Hematopoietic multipotent progenitor cell (in vitro differentiated cells): ENCODE data around the gene PCYT1A. TPM values are rescaled to one million over a fixed set of nuclear protein-coding genes. Genes with fewer than 3 reads are reported as not detected.
"Not testable (repeated sequence)": the region's sequence is repeated elsewhere in the genome, so short reads cannot be mapped to it uniquely, and the experiment has no call there.

ENCODE experiments used
- DNase-seq, 3 donors: peaks; one replicate each; pipeline ENCODE4 v3.0.0-alpha.2; 2011 to 2015; ENCODE audit warnings: low read depth in 2 of 3, low spot score in 2 of 3
- total RNA-seq: library from RNA; depleted of rRNA; stranded (reverse); fragments of >200 nt; gene quantifications from one replicate; pipeline ENCODE4 v1.2.3, GENCODE V29; 2012

Gene PCYT1A
- total RNA-seq, 1 donor: 57.1 TPM

- no peak for DNase-seq
Measured at GRCh38 chr3:196216681-196217211, 70.8 kb downstream of the PCYT1A start.

- no peak for DNase-seq
Measured at GRCh38 chr3:196216089-196216564, 71.4 kb downstream of the PCYT1A start, which contains the start of gene SLC51A. SLC51A (plus strand) TSS chr3:196216534; CDS start chr3:196216713, 179 bp downstream.

GRCh38 chr3:196215493-196216020, 72.0 kb downstream of the PCYT1A start:
- DNase-seq: no peak

DNA sequence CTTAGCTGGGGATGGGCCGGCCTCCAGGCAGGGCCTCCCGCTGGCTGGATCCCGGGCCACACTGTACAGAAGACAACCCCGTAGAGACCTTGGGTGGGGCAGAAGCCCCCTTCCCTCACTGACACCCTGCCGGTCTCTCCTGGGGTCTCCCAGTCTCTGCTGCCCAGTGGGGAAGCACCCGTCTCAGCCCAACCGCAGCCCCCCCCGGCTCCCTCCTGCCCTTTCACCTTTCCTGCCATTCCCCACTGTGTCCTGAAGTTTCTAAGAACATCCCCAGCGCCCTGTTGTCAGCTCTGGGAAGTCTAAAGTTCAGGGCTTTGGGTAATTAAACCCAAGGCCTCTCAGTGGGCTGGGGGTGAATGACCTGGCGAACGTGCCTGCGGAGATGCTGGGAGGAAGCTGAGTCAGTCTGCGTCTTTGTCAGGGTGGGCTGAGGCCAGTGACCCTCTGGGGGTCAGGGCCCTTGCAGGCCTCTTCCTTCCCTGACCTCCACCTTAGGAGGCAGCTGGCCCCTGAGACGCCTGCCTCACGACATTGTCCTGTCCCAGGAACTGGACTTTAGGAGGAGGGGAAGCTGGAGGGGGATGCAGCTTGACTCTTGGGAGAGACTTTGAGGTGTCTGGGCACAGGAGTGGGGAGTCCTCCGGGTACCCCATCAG, 72.6 kb downstream of the PCYT1A start:
- no peak for DNase-seq

DNA sequence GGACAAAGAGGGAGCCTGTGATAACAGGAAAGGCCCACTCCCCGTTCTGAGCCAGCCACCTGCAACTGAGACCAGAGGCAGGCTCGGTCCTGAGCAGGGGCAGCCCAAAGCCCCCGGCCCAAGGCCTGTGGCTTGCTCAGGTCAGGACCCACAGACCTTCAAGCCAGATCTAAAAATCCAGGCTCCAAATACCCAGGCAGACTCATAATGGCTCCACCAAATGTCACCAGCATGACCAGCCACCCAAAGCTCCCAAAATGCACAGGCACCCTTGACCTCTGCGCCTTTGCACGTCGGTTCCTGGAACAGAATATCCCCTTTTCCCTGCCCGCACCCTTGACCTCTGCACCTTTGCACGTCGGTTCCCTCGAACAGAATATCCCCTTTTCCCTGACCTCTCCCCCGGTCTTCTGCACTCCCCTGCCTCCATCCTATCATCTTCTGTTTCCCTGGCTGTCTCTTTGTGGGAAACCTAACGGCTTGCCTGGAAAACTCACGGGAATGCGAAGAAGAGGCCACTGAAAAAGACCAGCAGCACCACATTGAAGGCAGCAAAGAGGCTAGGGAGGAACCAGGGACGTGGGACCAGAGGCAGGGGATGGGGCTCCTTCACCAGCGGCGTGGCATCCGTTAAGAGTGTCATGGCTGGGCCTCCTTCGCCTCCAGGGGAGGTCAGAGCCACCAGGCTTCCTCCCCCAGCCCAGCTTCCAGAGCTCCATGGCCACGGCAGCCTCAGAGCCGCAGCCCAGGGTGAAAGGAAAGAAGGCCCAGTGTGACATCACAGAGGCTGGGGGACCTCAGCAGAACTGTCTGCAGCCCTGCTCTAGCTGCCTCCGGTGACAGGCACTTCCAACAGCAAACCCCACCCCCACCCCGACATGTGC, 76.6 kb downstream of the PCYT1A start, which contains the start of gene ZDHHC19:
TSS of gene ZDHHC19 (minus strand) at position 728 of the 884 bp plus-strand sequence. CDS start at position 643, 85 bp downstream.
- DNase-seq: no peak

DNA sequence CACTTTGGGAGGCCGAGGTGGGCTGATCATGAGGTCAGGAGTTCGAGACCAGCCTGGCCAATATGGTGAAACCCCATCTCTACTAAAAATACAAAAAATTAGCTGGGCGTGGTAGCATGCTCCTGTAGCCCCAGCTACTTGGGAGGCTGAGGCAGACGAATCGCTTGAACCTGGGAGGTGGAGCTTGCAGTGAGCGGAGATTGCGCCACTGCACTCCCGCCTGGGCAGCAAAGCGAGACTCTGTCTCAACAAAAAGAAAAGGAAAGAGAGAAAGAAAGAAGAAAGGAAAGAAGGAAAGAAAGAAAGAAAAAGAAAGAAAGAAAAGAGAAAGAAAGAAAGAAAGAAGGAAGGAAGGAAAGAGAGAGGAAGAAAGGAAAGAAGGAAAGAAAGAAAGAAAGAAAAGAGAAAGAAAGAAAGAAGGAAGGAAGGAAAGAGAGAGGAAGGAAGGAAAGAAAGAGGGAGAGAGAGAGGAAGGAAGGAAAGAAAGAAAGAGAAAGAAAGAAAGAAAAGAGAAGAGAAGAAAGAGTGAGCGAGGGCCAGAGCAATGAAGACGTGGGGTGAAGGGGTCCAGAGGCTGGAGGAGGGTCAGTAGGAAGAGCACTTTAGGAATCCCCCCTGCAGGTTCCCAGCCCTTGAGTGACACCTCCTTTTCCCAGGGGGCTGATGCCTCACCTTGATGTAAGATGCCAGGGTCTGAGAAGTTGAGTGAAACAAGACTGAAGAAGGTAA, 77.4 kb downstream of the PCYT1A start:
- not testable (repeated sequence) for DNase-seq

GRCh38 chr3:196208942-196209695, 78.4 kb downstream of the PCYT1A start:
- no peak for DNase-seq

GRCh38 chr3:196207833-196208607, 79.5 kb downstream of the PCYT1A start:
- DNase-seq: peak in 2 of 3 donors; percentile 61 to 64

GRCh38 chr3:196207159-196207832, 80.2 kb downstream of the PCYT1A start:
- peak in 1 of 3 donors; percentile 41 for DNase-seq

GRCh38 chr3:196205442-196206205, 81.9 kb downstream of the PCYT1A start:
- not testable (repeated sequence) for DNase-seq

DNA sequence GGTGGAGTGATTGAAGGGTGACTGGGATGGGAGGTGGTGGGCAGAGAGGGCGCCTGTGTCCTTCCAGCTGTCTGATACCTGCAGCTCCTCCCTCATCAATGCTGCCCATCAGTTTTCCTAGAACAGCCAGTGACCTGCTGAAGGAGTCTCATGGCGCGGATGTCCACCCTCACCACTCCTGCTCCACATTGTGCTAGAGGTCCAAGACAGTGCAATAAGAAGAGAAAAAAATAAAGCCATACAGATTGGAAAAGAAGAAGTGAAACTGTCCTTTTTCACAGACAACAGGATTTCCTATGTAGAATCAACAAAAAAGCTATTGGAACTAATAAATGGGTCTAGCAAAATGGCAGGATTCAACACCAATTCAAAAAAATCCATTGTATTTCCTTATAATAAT, 83.7 kb downstream of the PCYT1A start:
- DNase-seq: no peak

- DNase-seq: no peak
Measured at GRCh38 chr3:196202516-196202970, 85.0 kb downstream of the PCYT1A start.

DNA sequence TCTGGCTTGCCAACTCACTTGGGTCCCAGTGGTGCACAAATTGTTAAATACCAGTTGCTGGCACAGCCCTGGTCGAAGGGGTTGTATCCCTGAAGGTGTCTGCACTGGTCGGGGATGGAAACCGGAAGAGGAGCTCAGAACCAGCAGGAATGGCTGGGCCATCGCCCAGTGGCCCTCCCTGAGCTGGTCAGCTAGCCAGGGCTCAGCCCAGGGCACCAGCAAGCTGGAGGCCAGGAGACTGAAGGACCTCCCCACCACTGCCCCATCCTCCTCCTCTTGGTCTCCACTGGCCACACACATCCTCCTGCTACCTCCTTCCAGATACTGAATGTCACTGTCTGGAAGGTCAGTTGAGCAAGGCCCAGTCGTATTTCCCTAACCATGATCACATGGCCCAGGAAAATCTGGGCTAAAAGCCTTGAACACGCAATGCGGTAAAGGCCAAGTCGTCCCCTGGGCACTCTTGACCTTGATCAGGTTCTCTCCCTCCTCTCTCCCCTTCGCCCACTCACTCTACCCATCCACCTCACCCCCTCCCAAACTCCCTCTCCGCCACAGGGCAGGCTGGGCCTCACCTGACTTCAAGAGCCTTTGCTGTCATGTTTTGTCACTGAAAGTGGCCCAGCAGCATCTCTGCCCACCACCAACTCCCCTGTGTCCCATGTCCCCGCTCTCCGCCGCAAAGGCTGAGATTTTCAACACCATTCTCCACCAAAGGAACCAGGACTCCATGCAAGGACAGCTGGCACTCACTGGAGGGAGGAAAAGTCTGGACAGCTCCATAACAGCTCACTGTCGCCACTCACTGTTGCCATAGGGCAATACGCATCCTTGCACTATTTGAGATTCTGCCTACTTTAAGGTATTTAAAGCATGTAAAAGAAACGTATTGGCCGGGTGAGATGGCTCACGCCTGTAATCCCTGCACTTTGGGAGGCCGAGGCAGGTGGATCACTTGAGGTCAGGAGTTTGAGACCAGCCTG, 88.5 kb downstream of the PCYT1A start:
- no peak for DNase-seq

GRCh38 chr3:196198081-196198675, 89.3 kb downstream of the PCYT1A start:
- DNase-seq: no peak

- no peak for DNase-seq
Measured at GRCh38 chr3:196197524-196197923, 90.0 kb downstream of the PCYT1A start.
